ES-I3 (cell line): ENCODE data around the gene MAFF.
A peak's percentile ranks its signal among the peaks of the same experiment; 100 is the strongest.

Experiments
- H3K36me3 ChIP-seq: 2 replicates; pipeline ENCODE4 v1.6.1; 2013; ENCODE audit warnings: mild to moderate bottlenecking, low read length, control low read depth, moderate library complexity; ENCODE audit not compliant: insufficient read depth
- H3K4me1 ChIP-seq: 2 replicates; pipeline ENCODE4 v1.6.1; 2013; ENCODE audit warnings: mild to moderate bottlenecking, control low read depth, low read length; ENCODE audit not compliant: insufficient read depth
- H3K9ac ChIP-seq: 2 replicates; pipeline ENCODE4 v1.6.1; 2013; ENCODE audit warnings: low read depth, mild to moderate bottlenecking, low read length, moderate library complexity
- H3K9me3 ChIP-seq: 2 replicates; pipeline ENCODE4 v1.6.1; 2013; ENCODE audit warnings: mild to moderate bottlenecking, low read length, moderate library complexity; ENCODE audit not compliant: control insufficient read depth, insufficient read depth

MAFF gene

GRCh38 chr22:38187413-38188212 lies 14.2 kb upstream of the MAFF start:
- no peaks in the 10 kb centered on the region for H3K36me3 ChIP-seq
- no peak overlapping the region for H3K9ac ChIP-seq
- no peaks in the 10 kb centered on the region for H3K9me3 ChIP-seq
- peaks cover 5% of the 10 kb centered on the region; the same call in 1 of the 2 replicates for H3K4me1 ChIP-seq

- H3K9me3 ChIP-seq: no peaks in the 10 kb centered on the region
Measured at GRCh38 chr22:38189104-38189503, 12.7 kb upstream of the MAFF start.

GRCh38 chr22:38190581-38190980 lies 11.2 kb upstream of the MAFF start:
- H3K36me3 ChIP-seq: no peaks in the 10 kb centered on the region
- no peaks in the 10 kb centered on the region for H3K9me3 ChIP-seq
- no peak overlapping the region for H3K9ac ChIP-seq
- H3K4me1 ChIP-seq: no peaks in the 10 kb centered on the region

More at GRCh38 chr22:38189104-38189503, 12.7 kb upstream of the MAFF start:
- peaks cover 5% of the 10 kb centered on the region; the same call in 1 of the 2 replicates for H3K4me1 ChIP-seq
- H3K9ac ChIP-seq: no peak overlapping the region
- H3K36me3 ChIP-seq: no peaks in the 10 kb centered on the region

- Histone ChIP-seq H3K9ac (no peak overlapping the region), H3K4me1 (no peaks in the 10 kb centered on the region), H3K9me3 (no peaks in the 10 kb centered on the region), H3K36me3 (no peaks in the 10 kb centered on the region)
Measured at GRCh38 chr22:38191055-38191454, 10.7 kb upstream of the MAFF start.

GRCh38 chr22:38191731-38192474 lies 9.9 kb upstream of the MAFF start:
- Histone ChIP-seq H3K9me3 (no peaks in the 10 kb centered on the region), H3K9ac (no peak overlapping the region), H3K4me1 (no peaks in the 10 kb centered on the region; the same call in 1 of the 2 replicates), H3K36me3 (no peaks in the 10 kb centered on the region)

- Histone ChIP-seq H3K36me3 (no peaks in the 10 kb centered on the region), H3K9ac (no peak overlapping the region), H3K9me3 (no peaks in the 10 kb centered on the region), H3K4me1 (no peaks in the 10 kb centered on the region; the same call in 1 of the 2 replicates)
Measured at GRCh38 chr22:38192475-38192863, 9.3 kb upstream of the MAFF start.

- Histone ChIP-seq H3K9ac (no peak overlapping the region), H3K4me1 (no peaks in the 10 kb centered on the region; the same call in 1 of the 2 replicates), H3K36me3 (no peaks in the 10 kb centered on the region), H3K9me3 (no peaks in the 10 kb centered on the region)
Measured at GRCh38 chr22:38193580-38193979, 8.2 kb upstream of the MAFF start.

- Histone ChIP-seq H3K36me3 (no peaks in the 10 kb centered on the region), H3K9me3 (no peaks in the 10 kb centered on the region), H3K4me1 (no peaks in the 10 kb centered on the region; the same call in 1 of the 2 replicates), H3K9ac (no peak overlapping the region)
Measured at GRCh38 chr22:38196791-38197419, 4.9 kb upstream of the MAFF start.

- Histone ChIP-seq H3K9me3 (no peaks in the 10 kb centered on the region), H3K36me3 (no peaks in the 10 kb centered on the region), H3K9ac (no peak overlapping the region), H3K4me1 (no peaks in the 10 kb centered on the region; the same call in 1 of the 2 replicates)
Measured at GRCh38 chr22:38199826-38200559, 1.8 kb upstream of the MAFF start.

GRCh38 chr22:38201371-38201710 lies 453 bp upstream of the MAFF start:
- no peaks in the 10 kb centered on the region; the same call in 1 of the 2 replicates for H3K4me1 ChIP-seq
- peak overlapping the region; percentile 78 for H3K9ac ChIP-seq
- H3K9me3 ChIP-seq: no peaks in the 10 kb centered on the region
- H3K36me3 ChIP-seq: no peaks in the 10 kb centered on the region

GRCh38 chr22:38202437-38203089 lies 769 bp downstream of the MAFF start:
- Histone ChIP-seq H3K4me1 (no peaks in the 10 kb centered on the region; the same call in 1 of the 2 replicates), H3K9ac (peak overlapping the region; percentile 79), H3K9me3 (no peaks in the 10 kb centered on the region), H3K36me3 (no peaks in the 10 kb centered on the region)

GRCh38 chr22:38203090-38203810 lies 1.5 kb downstream of the MAFF start:
- Histone ChIP-seq H3K9me3 (no peaks in the 10 kb centered on the region), H3K4me1 (no peaks in the 10 kb centered on the region; the same call in 1 of the 2 replicates), H3K36me3 (no peaks in the 10 kb centered on the region), H3K9ac (peak overlapping the region; percentile 79)

- H3K4me1 ChIP-seq: no peaks in the 10 kb centered on the region; the same call in 1 of the 2 replicates
- H3K9me3 ChIP-seq: no peaks in the 10 kb centered on the region
- peak overlapping the region; percentile 79; the same call in 1 of the 2 replicates for H3K9ac ChIP-seq
- H3K36me3 ChIP-seq: no peaks in the 10 kb centered on the region
Measured at GRCh38 chr22:38203855-38204514, 2.2 kb downstream of the MAFF start.
